Measurements from ENCODE around the gene C10orf67.
"Not testable (repeated sequence)": the region's sequence is repeated elsewhere in the genome, so short reads cannot be mapped to it uniquely, and the experiment has no call there.

Gene C10orf67

GRCh38 chr10:23280419-23281043 is 64.1 kb downstream of the C10orf67 start:
- no peak for DNase-seq (ENCODE audit: low read depth in 2 of 2)

GRCh38 chr10:23275355-23275754 is 69.2 kb downstream of the C10orf67 start:
- DNase-seq (ENCODE audit: low read depth in 2 of 2): no peak

DNA sequence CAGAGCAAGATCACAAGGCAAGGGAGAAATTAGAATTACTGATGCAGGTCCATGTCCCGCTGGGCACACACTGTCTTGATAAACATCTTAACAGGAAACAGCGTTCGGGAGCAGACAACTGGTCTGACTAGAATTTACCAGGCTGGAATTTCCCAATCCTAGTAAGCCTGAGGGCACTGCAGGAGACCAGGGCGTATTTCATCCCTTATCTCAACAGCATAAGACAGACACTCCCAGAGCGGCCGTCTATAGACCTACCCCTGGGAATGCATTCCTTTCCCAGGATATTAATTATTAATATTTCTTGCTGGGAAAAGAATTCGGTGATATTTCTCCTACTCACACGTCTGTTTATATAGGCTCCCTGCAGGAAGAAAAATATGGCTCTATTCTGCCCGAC is 70.4 kb downstream of the C10orf67 start:
- DNase-seq (ENCODE audit: low read depth in 2 of 2): not testable (repeated sequence)

DNA sequence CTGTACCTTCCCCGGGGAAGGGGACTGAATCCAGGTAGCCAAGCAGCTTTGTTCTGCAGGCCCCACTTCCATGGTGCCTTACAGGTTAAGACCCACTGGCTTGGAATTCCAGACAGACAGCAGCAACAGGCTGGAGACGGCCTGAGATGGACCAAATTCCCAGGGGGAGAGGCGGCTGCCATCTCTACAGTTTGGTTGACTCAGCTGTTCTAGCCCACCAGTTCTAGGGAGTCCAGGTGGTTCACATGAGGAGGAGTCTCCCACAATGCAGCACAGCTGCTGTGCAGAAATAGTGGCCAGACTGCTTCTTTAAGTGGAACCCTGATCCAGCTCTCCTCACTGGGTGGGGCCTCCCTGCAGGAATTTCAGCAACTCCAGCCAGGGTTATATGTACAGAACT is 74.1 kb downstream of the C10orf67 start:
- no peak for DNase-seq (ENCODE audit: low read depth in 2 of 2)

GRCh38 chr10:23263441-23264164 is 81.0 kb downstream of the C10orf67 start:
- no peak for DNase-seq (ENCODE audit: low read depth in 2 of 2)

GRCh38 chr10:23262928-23263327 is 81.7 kb downstream of the C10orf67 start:
- no peak for DNase-seq (ENCODE audit: low read depth in 2 of 2)

DNA sequence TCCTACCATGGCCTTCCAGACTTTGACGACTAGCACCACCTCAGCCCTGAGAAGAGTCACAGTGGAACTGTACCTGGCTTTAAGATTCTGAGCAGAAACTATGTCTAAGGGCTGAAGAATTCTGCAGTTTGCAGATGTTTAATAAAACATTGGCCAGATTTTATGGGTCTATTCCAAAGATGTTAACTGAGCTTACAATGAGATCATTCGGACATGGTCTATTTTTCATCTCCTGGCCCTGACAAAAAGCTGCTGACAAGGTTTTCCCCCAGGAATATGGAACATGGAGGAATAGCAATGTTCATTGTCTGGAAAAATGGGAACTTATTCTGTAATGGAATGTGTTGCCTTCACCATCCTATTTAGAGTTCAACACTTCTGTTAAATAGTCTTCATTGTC is 86.1 kb downstream of the C10orf67 start:
- DNase-seq (ENCODE audit: low read depth in 2 of 2): no peak

- DNase-seq (ENCODE audit: low read depth in 2 of 2): no peak
These were observed 90.8 kb downstream of the C10orf67 start for GRCh38 chr10:23253780-23254179.

DNA sequence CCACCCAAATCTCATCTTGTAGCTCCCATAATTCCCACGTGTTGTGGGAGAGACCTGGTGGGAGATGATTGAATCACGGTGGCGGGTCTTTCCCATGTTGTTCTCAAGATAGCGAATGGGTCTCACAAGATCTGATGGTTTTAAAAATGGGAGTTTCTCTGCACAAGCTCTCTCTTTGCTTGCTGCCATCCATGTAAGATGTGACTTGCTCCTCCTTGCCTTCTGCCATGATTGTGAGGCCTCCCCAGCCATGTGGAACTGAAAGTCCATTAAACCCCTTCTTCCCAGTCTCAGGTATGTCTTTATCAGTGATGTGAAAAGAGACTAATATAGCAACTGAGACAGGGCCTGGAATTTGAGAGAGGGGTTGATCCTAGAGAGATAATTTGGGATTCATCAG is 91.7 kb downstream of the C10orf67 start:
- not testable (repeated sequence) for DNase-seq (ENCODE audit: low read depth in 2 of 2)

- DNase-seq (ENCODE audit: low read depth in 2 of 2): not testable (repeated sequence)
These were observed 102.8 kb downstream of the C10orf67 start for GRCh38 chr10:23241779-23242178.

DNA sequence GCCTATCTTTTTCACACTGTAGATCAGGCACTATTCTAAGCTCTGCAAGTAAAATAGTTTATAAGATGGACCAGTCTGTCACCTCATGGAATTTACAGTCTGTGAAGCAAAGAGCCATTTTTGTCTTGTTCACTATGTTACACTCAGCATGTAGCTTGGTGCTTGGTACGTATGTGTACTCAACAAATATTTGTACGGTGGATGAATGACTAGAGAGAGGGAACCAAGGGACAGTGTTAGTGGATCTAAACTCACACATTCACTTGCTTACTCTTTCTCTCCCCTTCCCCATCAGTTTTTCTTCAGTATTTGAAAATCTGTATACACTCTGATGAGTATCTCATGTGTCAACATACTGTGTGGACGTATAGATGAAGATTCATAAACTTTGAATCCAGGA is 106.6 kb downstream of the C10orf67 start:
- DNase-seq (ENCODE audit: low read depth in 2 of 2): no peak

- DNase-seq (ENCODE audit: low read depth in 2 of 2): no peak
These were observed 114.0 kb downstream of the C10orf67 start for GRCh38 chr10:23230582-23230981.

DNA sequence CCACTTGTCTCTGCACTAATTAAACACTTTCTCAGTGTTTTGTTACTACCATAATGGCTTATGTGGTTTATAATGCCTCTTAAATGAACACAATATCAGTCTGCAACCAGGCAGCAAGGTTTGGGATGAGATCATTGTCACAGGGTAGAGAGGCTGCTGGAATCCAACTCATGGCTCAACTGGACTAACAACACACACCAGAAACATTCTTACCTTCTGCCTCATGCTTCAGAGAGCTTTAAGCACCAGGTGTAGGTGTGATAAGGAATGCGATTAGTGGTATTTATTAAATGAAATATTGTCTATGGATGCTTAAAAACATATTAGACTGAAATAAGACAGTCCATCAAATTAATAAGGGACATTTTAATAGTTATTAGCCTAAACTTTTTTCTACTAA is 127.1 kb downstream of the C10orf67 start:
- DNase-seq (ENCODE audit: low read depth in 2 of 2): no peak

DNA sequence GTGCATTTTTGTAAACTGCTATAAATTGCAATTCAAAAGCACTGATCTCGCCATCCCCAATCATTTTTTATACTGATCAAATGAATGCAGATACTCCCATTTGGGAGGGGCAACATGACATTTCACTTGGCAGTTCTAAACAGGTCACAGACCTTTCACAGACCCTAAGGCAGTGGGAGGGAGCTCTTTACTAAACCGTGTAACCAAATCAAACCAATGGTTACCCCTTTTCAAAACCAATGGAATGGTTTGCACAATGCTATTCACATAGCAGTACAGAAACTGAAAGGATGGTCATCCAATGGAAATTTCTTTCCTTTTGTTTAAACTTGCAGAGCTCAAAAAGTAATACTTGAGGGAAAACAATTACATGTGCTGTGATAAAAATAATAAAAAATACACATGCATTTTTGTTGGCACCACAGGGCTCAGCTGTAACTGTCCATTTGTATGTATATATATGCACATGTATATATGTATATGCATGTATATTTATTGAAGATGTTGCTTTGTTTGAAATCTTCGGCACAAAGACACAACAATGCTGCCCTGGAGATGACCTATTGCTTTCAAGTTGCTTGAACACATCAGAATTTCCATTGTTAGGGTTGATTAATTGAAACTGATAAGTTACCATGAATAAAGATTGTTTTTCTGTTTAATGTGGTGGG is 138.5 kb downstream of the C10orf67 start:
- no peak for DNase-seq (ENCODE audit: low read depth in 2 of 2)

GRCh38 chr10:23204773-23205172 is 139.8 kb downstream of the C10orf67 start:
- no peak for DNase-seq (ENCODE audit: low read depth in 2 of 2)

- DNase-seq (ENCODE audit: low read depth in 2 of 2): no peak
These were observed 140.9 kb downstream of the C10orf67 start for GRCh38 chr10:23203369-23204325.

DNA sequence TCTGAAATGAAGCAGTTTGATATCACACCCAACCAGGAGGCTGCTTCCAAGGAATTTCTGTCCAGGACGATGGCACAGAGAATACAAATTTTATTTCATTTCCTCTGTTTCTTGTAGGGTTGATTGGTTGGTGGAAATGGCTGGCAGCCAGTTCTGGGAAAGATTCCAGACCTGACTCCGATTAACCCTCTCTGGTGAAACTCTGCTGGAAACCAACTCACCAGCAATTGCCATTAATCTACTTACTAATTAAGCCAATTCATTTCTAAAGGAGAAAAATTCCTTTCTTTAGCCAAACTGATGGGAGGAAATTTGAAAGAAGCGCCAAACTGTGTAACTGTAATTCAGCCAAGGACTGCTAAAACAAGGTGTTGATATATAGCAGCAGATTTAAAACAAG is 141.8 kb downstream of the C10orf67 start:
- DNase-seq (ENCODE audit: low read depth in 2 of 2): no peak

DNA sequence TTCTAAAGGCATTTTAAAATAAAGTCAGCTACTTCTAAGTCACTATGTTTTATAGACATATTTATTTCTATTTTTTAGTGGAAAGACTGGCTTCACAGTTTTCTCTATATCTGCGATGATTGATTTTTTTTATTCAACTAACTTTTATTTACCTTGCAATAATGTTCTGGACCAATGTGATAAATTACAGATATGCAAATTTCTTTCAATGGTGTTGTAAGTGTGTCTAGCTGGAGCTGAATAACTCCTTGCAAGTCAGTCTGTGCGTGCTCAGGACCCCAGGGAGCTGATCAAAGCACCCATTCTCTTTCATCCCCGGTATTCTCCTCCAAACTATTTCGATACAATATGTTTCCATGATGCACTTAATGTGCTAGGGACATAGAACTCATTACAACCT is 142.8 kb downstream of the C10orf67 start:
- DNase-seq (ENCODE audit: low read depth in 2 of 2): no peak

GRCh38 chr10:23200997-23201652 is 143.5 kb downstream of the C10orf67 start:
- no peak for DNase-seq (ENCODE audit: low read depth in 2 of 2)

DNA sequence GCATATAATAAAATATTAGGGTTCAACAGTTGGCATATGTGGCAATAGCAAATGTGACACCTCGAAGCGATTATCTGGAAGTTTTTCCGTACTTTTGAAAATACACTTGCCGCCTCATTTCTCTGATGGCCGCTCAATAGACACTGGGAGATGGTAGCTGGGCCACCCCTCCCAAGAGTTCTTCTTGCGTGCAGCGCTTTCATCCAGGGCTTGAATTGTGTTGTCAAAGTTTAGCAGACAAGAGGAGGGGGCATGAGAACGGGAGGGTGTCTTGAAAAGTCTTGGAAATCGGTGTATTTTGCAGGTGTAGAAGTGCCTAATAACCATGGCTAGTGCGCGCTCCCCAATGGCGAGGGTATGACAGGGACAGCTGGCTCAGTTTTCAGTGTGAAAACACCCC is 144.0 kb downstream of the C10orf67 start:
- DNase-seq (ENCODE audit: low read depth in 2 of 2): no peak

DNA sequence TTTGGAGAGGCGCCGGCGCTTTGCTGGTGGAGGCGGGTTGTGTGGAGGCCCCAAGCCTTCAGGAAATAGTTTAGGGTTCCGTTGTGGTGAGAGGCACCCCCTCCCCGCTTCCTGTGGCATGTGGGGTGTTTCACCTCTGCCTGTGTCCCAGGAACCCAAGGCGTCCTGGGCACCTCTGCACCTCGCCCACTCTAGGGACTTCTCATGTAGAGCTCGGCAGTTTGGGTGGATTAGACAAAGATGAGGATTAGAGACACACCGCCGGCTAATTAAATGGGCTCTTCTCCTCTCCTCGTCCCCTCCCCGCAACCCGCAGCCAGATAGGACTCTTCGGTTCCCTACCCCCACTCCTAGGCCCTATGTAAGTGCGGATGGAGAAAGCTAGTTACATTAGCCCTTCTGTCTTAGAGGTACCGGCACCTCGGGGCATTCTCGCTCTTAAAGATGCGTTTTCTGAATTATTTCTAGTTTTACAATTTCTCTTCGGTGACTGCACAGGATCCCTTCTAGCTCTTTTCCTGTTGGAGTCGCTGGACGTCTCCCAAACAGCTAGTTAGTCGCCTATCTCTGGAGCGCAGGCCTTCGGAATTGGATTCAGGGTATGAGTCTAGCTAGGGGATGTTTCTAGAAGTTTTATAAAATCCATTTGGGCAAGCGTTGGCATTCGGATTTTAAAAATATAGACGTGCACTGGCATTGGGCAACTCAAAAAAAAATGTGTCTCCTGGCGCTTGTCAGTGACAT is 144.7 kb downstream of the C10orf67 start:
- DNase-seq (ENCODE audit: low read depth in 2 of 2): no peak
